Ishikawa (cell line): ENCODE measurements around the gene PRSS35.

Source experiments
- CEBPB ChIP-seq: IDR thresholded peaks from 2 replicates; pipeline ENCODE4 v1.6.1; 2012
- CREB1 ChIP-seq: IDR thresholded peaks from 2 replicates; pipeline ENCODE4 v1.6.1; 2012; ENCODE audit warnings: low read depth
- EGR1 ChIP-seq: IDR thresholded peaks from 2 replicates; pipeline ENCODE4 v1.6.1; 2012
- EP300 ChIP-seq: IDR thresholded peaks from 2 replicates; pipeline ENCODE4 v1.6.1; 2012; ENCODE audit warnings: borderline replicate concordance
- FOXM1 ChIP-seq: IDR thresholded peaks from 2 replicates; pipeline ENCODE4 v1.6.1; 2012; ENCODE audit warnings: low read depth, borderline replicate concordance
- NFIC ChIP-seq: IDR thresholded peaks from 2 replicates; pipeline ENCODE4 v1.6.1; 2012
- RAD21 ChIP-seq: IDR thresholded peaks from 2 replicates; pipeline ENCODE4 v1.6.1; 2012; ENCODE audit warnings: low read depth
- REST ChIP-seq: IDR thresholded peaks from 2 replicates; pipeline ENCODE4 v1.6.1; 2012; ENCODE audit warnings: low read depth, mild to moderate bottlenecking
- TAF1 ChIP-seq: IDR thresholded peaks from 2 replicates; pipeline ENCODE4 v1.6.1; 2012; ENCODE audit warnings: low read depth, mild to moderate bottlenecking
- TCF12 ChIP-seq: IDR thresholded peaks from 2 replicates; pipeline ENCODE4 v1.6.1; 2012; ENCODE audit warnings: low read depth
- TEAD4 ChIP-seq: IDR thresholded peaks from 2 replicates; pipeline ENCODE4 v1.6.1; 2012
- YY1 ChIP-seq: IDR thresholded peaks from 2 replicates; pipeline ENCODE4 v1.6.1; 2012; ENCODE audit warnings: low read depth
- ZBTB7A ChIP-seq: IDR thresholded peaks from 2 replicates; pipeline ENCODE4 v1.6.1; 2012; ENCODE audit warnings: low read depth
- TF ChIP-seq, protein P1 (sequence below): IDR thresholded peaks from 2 replicates; pipeline ENCODE4 v1.6.1; 2012

GRCh38 chr6:83480470-83480869 is 31.9 kb upstream of the PRSS35 start:
- no peak for TF ChIP-seq TCF12
- TF ChIP-seq CREB1: no peak
- TF ChIP-seq FOXM1: no peak
- TF ChIP-seq YY1: no peak
- TF ChIP-seq, protein P1, sequence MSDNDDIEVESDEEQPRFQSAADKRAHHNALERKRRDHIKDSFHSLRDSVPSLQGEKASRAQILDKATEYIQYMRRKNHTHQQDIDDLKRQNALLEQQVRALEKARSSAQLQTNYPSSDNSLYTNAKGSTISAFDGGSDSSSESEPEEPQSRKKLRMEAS: no peak
- no peak for TF ChIP-seq NFIC
- no peak for TF ChIP-seq RAD21
- no peak for TF ChIP-seq TAF1
- TF ChIP-seq EP300: no peak
- TF ChIP-seq REST: no peak
- TF ChIP-seq EGR1: no peak
- no peak for TF ChIP-seq TEAD4
- no peak for TF ChIP-seq CEBPB
- TF ChIP-seq ZBTB7A: no peak
